ENCODE measurements around the gene GFRAL.

Gene GFRAL

GRCh38 chr6:55388211-55388610 lies 60.9 kb downstream of the GFRAL start:
- Mint-ChIP-seq H3K9me3 (no peaks in the 10 kb centered on the region), H3K27me3 (no peaks in the 10 kb centered on the region), H3K36me3 (no peaks in the 10 kb centered on the region), H3K27ac (no peak overlapping the region), H3K4me1 (no peaks in the 10 kb centered on the region), H3K4me3 (no peak overlapping the region)
- CTCF ChIA-PET, result no interaction called here
- DNase-seq, result no peak

- Mint-ChIP-seq H3K27me3 (no peaks in the 10 kb centered on the region), H3K4me1 (no peaks in the 10 kb centered on the region), H3K9me3 (no peaks in the 10 kb centered on the region), H3K27ac (no peak overlapping the region), H3K4me3 (no peak overlapping the region), H3K36me3 (no peaks in the 10 kb centered on the region)
- CTCF ChIA-PET, result no interaction called here
- no peak for DNase-seq
These were observed 68.6 kb downstream of the GFRAL start for GRCh38 chr6:55395871-55396270.

GRCh38 chr6:55397986-55398385 lies 70.7 kb downstream of the GFRAL start:
- no peak for DNase-seq
- Mint-ChIP-seq H3K36me3 (no peaks in the 10 kb centered on the region), H3K4me1 (no peaks in the 10 kb centered on the region), H3K4me3 (no peak overlapping the region), H3K9me3 (no peaks in the 10 kb centered on the region), H3K27me3 (no peaks in the 10 kb centered on the region), H3K27ac (no peak overlapping the region)
- CTCF ChIA-PET, result no interaction called here

GRCh38 chr6:55399351-55399750 lies 72.1 kb downstream of the GFRAL start:
- H3K4me3 Mint-ChIP-seq, result no peak overlapping the region
- no peaks in the 10 kb centered on the region for H3K9me3 Mint-ChIP-seq
- no peak for DNase-seq
- CTCF ChIA-PET, result no interaction called here
- no peaks in the 10 kb centered on the region for H3K36me3 Mint-ChIP-seq
- H3K4me1 Mint-ChIP-seq, result no peaks in the 10 kb centered on the region
- H3K27ac Mint-ChIP-seq, result no peak overlapping the region
- H3K27me3 Mint-ChIP-seq, result no peaks in the 10 kb centered on the region

- peaks cover 9% of the 10 kb centered on the region for H3K9me3 Mint-ChIP-seq
- H3K27me3 Mint-ChIP-seq, result no peaks in the 10 kb centered on the region
- no peak overlapping the region for H3K27ac Mint-ChIP-seq
- no peaks in the 10 kb centered on the region for H3K4me1 Mint-ChIP-seq
- no peaks in the 10 kb centered on the region for H3K36me3 Mint-ChIP-seq
- no peak for DNase-seq
- CTCF ChIA-PET, result no interaction called here
- H3K4me3 Mint-ChIP-seq, result no peak overlapping the region
These were observed 78.4 kb downstream of the GFRAL start for GRCh38 chr6:55405474-55406235.

- Mint-ChIP-seq H3K36me3 (no peaks in the 10 kb centered on the region), H3K27ac (no peak overlapping the region), H3K4me1 (no peaks in the 10 kb centered on the region), H3K4me3 (no peak overlapping the region), H3K9me3 (peaks cover 13% of the 10 kb centered on the region), H3K27me3 (no peaks in the 10 kb centered on the region)
- CTCF ChIA-PET, result no interaction called here
- no peak for DNase-seq
These were observed 83.4 kb downstream of the GFRAL start for GRCh38 chr6:55410674-55411073.

GRCh38 chr6:55423933-55424332 lies 96.7 kb downstream of the GFRAL start:
- DNase-seq, result no peak
- CTCF ChIA-PET, result no interaction called here
- no peak overlapping the region for H3K4me3 Mint-ChIP-seq
- no peaks in the 10 kb centered on the region for H3K4me1 Mint-ChIP-seq
- no peak overlapping the region for H3K27ac Mint-ChIP-seq
- H3K9me3 Mint-ChIP-seq, result no peaks in the 10 kb centered on the region
- no peaks in the 10 kb centered on the region for H3K27me3 Mint-ChIP-seq
- no peaks in the 10 kb centered on the region for H3K36me3 Mint-ChIP-seq

- Mint-ChIP-seq H3K27me3 (no peaks in the 10 kb centered on the region), H3K27ac (no peak overlapping the region), H3K4me1 (no peaks in the 10 kb centered on the region), H3K9me3 (no peaks in the 10 kb centered on the region), H3K4me3 (no peak overlapping the region), H3K36me3 (no peaks in the 10 kb centered on the region)
- no peak for DNase-seq
- CTCF ChIA-PET, result no interaction called here
These were observed 106.3 kb downstream of the GFRAL start for GRCh38 chr6:55433446-55434130.

- H3K4me1 Mint-ChIP-seq, result no peaks in the 10 kb centered on the region
- H3K27me3 Mint-ChIP-seq, result no peaks in the 10 kb centered on the region
- no peak for DNase-seq
- no peaks in the 10 kb centered on the region for H3K9me3 Mint-ChIP-seq
- no peak overlapping the region for H3K27ac Mint-ChIP-seq
- CTCF ChIA-PET, result no interaction called here
- no peak overlapping the region for H3K4me3 Mint-ChIP-seq
- H3K36me3 Mint-ChIP-seq, result no peaks in the 10 kb centered on the region
These were observed 109.9 kb downstream of the GFRAL start for GRCh38 chr6:55437141-55437540.

- CTCF ChIA-PET, result no interaction called here
- H3K27me3 Mint-ChIP-seq, result no peaks in the 10 kb centered on the region
- no peak for DNase-seq
These were observed 110.9 kb downstream of the GFRAL start for GRCh38 chr6:55438203-55438602.

GRCh38 chr6:55443238-55444134 lies 116.2 kb downstream of the GFRAL start:
- Mint-ChIP-seq H3K9me3 (no peaks in the 10 kb centered on the region), H3K27me3 (no peaks in the 10 kb centered on the region), H3K36me3 (no peaks in the 10 kb centered on the region), H3K4me1 (no peaks in the 10 kb centered on the region), H3K4me3 (no peak overlapping the region), H3K27ac (no peak overlapping the region)
- CTCF ChIA-PET, result interaction anchor here (0.6 kb wide), 1 partner anchor 1149 kb away, joined by 3 read pairs; no protein-coding TSS in a partner anchor
- DNase-seq, result no peak

More at GRCh38 chr6:55438203-55438602, 110.9 kb downstream of the GFRAL start:
- no peaks in the 10 kb centered on the region for H3K4me1 Mint-ChIP-seq
- no peak overlapping the region for H3K27ac Mint-ChIP-seq
- H3K4me3 Mint-ChIP-seq, result no peak overlapping the region
- no peaks in the 10 kb centered on the region for H3K9me3 Mint-ChIP-seq
- H3K36me3 Mint-ChIP-seq, result no peaks in the 10 kb centered on the region

- CTCF ChIA-PET, result interaction anchor here (0.7 to 0.9 kb wide), 2 partner anchors 11 to 172 kb away, joined by 3 read pairs; no protein-coding TSS in a partner anchor
- Mint-ChIP-seq H3K27me3 (no peaks in the 10 kb centered on the region), H3K4me1 (no peaks in the 10 kb centered on the region), H3K4me3 (no peak overlapping the region), H3K36me3 (no peaks in the 10 kb centered on the region), H3K9me3 (no peaks in the 10 kb centered on the region), H3K27ac (no peak overlapping the region)
- no peak for DNase-seq
These were observed 118.5 kb downstream of the GFRAL start for GRCh38 chr6:55445648-55446204.

- no peaks in the 10 kb centered on the region for H3K36me3 Mint-ChIP-seq
- CTCF ChIA-PET, result no interaction called here
These were observed 120.6 kb downstream of the GFRAL start for GRCh38 chr6:55447891-55448290.

GRCh38 chr6:55448451-55448850 lies 121.2 kb downstream of the GFRAL start:
- H3K4me1 Mint-ChIP-seq, result no peaks in the 10 kb centered on the region
- no peaks in the 10 kb centered on the region for H3K27me3 Mint-ChIP-seq
- no peak overlapping the region for H3K4me3 Mint-ChIP-seq
- DNase-seq, result no peak
- no peaks in the 10 kb centered on the region for H3K9me3 Mint-ChIP-seq
- H3K27ac Mint-ChIP-seq, result no peak overlapping the region
- CTCF ChIA-PET, result no interaction called here
- no peaks in the 10 kb centered on the region for H3K36me3 Mint-ChIP-seq

More at GRCh38 chr6:55447891-55448290, 120.6 kb downstream of the GFRAL start:
- H3K4me3 Mint-ChIP-seq, result no peak overlapping the region
- DNase-seq, result no peak
- no peaks in the 10 kb centered on the region for H3K4me1 Mint-ChIP-seq
- no peaks in the 10 kb centered on the region for H3K27me3 Mint-ChIP-seq
- no peaks in the 10 kb centered on the region for H3K9me3 Mint-ChIP-seq
- no peak overlapping the region for H3K27ac Mint-ChIP-seq

All from activated naive CD4-positive, alpha-beta T cell treated with anti-CD3 and anti-CD28 coated beads, Interleukin-2, amount 10 ng/mL, durations not matched to agents 7 days and 5 days (primary cell).